RWPE1 (cell line): ENCODE data around the gene ARHGAP12.
A peak's percentile ranks its signal among the peaks of the same experiment; 100 is the strongest.

Experiments used
- CTCF ChIA-PET: fragments of 350-600 bp; sonication (Branson Sonifier 250); formaldehyde crosslinking; extraction: SDS; loops from one replicate; lab custom pipeline; 2021; lab: Yijun Ruan, JAX
- POLR2A ChIA-PET: fragments of 400-600 bp; formaldehyde crosslinking; extraction: SDS; loops from one replicate; lab custom pipeline; 2020; ENCODE audit warnings: antibody characterized with exemption; ENCODE audit not compliant: low non-redundant PET; lab: Yijun Ruan, JAX
- DNase-seq: peaks from one replicate; pipeline ENCODE4 v3.0.0; 2012; ENCODE audit warnings: low spot score
- H3K27ac ChIP-seq: fragments of 450-650 bp; 2 replicates; pipeline ENCODE4 v1.5.1; 2017
- TF ChIP-seq, protein P1 (sequence below): fragments of 450-650 bp; conservative IDR thresholded peaks from 2 replicates; pipeline ENCODE4 v1.5.1; 2017; ENCODE audit warnings: low read depth, mild to moderate bottlenecking

The ARHGAP12 gene

DNA sequence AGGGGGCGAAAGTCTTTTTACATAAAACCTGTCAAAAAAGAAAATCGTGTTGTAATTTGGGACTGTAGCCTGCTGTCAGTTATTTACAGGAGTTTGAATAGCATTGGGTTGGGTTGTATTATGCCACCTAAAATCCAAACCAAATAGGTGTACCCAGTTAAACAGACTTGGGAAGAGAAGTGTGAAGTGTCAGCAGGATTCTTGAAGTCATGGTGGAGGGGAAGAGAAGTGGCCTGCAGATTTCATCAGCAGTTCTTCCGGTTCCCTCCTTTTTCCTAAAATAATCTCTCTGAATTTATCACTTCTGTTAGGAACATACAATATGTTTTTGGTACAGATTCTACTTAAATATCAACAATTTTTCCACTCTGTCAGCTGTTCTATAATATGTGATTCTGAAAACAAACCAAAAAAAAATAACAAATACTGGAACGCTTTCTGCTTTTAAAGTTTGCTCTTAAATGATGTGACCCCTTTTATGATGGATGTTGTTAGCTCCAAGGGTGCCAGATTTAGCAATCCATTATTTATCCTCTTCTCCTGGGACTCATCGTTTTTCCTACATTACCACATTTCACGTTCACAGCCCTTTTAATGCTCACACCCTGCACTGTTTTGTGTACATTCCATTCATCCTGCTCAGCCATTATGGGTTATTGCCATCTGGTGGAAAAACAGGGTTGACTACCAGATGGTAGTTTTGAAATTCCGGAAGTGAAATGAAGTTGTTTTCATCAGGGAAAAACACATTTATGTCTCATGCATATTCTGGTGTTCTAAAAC, 18.7 kb upstream of the ARHGAP12 start:
- peak overlapping the region; percentile 72 for H3K27ac ChIP-seq
- TF ChIP-seq, protein P1, sequence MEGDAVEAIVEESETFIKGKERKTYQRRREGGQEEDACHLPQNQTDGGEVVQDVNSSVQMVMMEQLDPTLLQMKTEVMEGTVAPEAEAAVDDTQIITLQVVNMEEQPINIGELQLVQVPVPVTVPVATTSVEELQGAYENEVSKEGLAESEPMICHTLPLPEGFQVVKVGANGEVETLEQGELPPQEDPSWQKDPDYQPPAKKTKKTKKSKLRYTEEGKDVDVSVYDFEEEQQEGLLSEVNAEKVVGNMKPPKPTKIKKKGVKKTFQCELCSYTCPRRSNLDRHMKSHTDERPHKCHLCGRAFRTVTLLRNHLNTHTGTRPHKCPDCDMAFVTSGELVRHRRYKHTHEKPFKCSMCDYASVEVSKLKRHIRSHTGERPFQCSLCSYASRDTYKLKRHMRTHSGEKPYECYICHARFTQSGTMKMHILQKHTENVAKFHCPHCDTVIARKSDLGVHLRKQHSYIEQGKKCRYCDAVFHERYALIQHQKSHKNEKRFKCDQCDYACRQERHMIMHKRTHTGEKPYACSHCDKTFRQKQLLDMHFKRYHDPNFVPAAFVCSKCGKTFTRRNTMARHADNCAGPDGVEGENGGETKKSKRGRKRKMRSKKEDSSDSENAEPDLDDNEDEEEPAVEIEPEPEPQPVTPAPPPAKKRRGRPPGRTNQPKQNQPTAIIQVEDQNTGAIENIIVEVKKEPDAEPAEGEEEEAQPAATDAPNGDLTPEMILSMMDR, result peak; percentile 69
- DNase-seq, result peak; percentile 83
- ChIA-PET POLR2A (no interaction called here), CTCF (interaction anchor here (0.8 to 2.7 kb wide), 3 partner anchors 72 to 187 kb away, joined by 3 to 10 read pairs (median 4); no protein-coding TSS in a partner anchor)

DNA sequence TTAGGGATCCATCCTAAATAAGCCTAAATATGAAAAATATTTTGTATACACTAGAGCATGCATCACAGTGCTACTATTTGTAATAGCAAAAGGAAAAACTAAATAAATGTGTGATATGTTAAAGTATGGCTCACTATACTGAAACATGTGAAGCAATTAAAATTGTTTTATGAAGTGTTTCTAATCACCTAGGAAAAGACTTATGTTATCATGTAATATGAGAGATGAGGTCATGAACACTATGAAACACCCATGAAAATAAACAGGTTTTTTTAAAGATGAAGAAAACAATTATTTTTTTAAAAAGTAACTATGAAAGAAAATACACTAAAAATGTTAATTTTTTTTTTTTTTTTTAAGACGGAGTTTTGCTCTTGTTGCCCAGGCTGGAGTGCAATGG, 16.8 kb upstream of the ARHGAP12 start:
- CTCF ChIA-PET, result no interaction called here
- H3K27ac ChIP-seq, result no peak overlapping the region
- TF ChIP-seq, protein P1, result no peak
- POLR2A ChIA-PET, result no interaction called here
- DNase-seq, result no peak

DNA sequence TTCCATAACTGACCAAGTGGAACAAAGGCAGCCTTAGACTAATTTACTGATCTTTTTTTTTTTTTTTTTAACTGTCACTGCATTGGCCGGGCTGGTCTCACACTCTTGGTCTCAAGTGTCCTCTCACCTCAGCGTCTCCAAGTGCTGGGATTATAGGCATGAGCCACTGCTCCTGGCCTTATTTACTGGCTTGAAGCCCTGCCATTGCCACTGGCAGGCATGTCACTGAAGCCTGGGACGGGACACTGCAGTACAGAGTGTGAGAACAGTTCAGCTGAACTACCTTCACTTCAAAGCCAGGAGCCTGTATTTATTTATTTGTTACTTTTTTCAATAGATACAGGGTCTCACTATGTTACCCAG, 15.4 kb upstream of the ARHGAP12 start:
- ChIA-PET CTCF (no interaction called here), POLR2A (no interaction called here)
- TF ChIP-seq, protein P1, result no peak
- peak overlapping the region; percentile 47; the same call in 1 of the 2 replicates for H3K27ac ChIP-seq
- no peak for DNase-seq

DNA sequence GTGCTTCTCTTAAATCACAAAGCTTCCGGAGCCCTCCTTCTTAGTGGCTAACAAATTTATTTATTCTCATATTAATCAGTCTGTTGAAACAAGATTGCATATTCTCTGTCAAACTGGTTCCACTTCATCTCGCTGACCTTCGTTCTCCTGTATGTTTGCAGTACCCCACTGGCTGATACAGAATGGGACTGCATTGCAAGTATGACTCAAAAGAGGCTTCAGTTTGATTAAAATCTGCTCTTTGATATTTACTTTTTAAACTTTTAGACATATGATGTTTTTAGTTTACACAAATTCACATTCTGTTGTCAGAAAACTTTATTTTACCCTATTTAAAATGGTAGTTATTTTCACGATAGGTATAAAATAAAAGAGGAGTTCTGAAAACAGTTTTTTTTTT, 14.3 kb upstream of the ARHGAP12 start:
- ChIA-PET POLR2A (no interaction called here), CTCF (no interaction called here)

DNA sequence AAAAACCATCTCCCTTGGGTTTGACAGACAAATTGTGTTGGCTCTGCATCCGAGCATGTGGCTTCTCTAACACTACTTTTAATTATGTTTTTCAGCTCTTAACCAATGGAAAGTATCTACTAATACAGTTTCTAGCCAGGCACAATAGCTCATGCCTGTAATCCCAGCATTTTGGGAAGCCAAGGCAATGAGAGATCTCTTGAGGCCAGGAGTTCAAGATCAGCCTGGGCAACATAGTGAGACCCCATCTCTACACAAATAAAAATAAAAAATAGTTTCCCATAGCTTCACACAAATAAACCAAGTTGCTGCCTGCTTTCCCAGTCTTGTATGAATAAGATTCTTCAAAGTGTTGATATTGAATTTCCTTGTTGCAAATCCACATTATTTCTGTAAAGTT, 13.8 kb upstream of the ARHGAP12 start:
- no peak overlapping the region for H3K27ac ChIP-seq
- no peak for DNase-seq
- POLR2A ChIA-PET, result no interaction called here
- CTCF ChIA-PET, result no interaction called here
- TF ChIP-seq, protein P1, result no peak

More for the DNA sequence above, 14.3 kb upstream of the ARHGAP12 start:
- no peak overlapping the region for H3K27ac ChIP-seq
- TF ChIP-seq, protein P1, result no peak
- DNase-seq, result no peak

DNA sequence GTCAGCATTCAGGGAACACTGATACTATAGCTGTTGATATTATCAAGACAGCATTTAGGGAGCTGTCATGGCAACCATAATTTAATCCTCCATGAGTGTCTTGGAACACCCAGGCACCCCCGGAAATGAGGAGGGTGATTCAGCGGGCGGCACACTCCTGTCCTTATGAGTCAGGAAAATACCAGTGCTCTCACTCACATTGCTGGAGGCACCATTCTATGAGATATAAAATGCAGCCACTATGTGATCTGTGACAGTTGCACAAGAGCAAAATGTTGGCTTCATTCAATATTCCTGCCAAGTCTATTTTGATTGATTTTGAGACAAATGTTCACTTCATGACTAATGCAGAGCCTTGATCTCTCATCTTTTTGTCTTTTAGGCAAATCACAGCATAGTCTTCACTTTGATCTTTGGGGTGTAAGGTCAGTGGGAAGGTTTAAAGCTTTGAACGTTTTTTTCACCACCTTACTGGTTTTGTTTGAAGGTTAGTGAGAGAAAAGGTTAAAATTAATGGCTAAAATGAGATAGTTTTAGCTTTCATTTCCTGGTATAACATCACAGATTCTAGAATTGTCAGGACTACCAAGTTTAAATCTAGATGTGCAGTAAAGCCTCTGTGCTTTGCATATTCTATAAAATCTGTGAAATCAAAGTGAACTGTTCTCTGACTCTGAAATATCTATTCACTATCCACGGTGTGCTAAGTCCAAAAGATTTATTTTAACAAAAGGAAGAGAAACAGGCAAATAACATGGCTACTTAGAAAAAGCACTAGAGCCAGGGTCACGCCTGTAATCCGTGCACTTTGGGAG, 12.4 kb upstream of the ARHGAP12 start:
- ChIA-PET POLR2A (no interaction called here), CTCF (interaction anchor here (1.6 kb wide), 1 partner anchor 11 kb away, joined by 3 read pairs; no protein-coding TSS in a partner anchor)
- H3K27ac ChIP-seq, result peak overlapping the region; percentile 77
- TF ChIP-seq, protein P1, result no peak
- peak; percentile 91 for DNase-seq
